Measurements from ENCODE around the gene SLC22A3. TPM values are rescaled to one million over a fixed set of nuclear protein-coding genes. Genes with fewer than 3 reads are reported as not detected.

SLC22A3 gene
- total and polyA plus RNA-seq, 2 donors (not counting 1 experiment from before 2014, with no cell fraction given) = not detected

- WGBS (ENCODE audit: insufficient coverage) = 17% methylated on average over 23 of the region's 23 CpGs
- H3K27ac Mint-ChIP-seq = no peak overlapping the region
- H3K4me1 ChIP-seq (ENCODE audit: control insufficient read depth in 2 of 2, insufficient read depth in 2 of 2, low read length in 2 of 2) = no peaks in the 10 kb centered on the region
- H4K20me1 ChIP-seq (ENCODE audit: control insufficient read depth, insufficient read depth, low read length, poor library complexity, severe bottlenecking) = no peaks in the 10 kb centered on the region
- H3K4me3 ChIP-seq (ENCODE audit: control extremely low read depth in 1 of 5, extremely low read depth in 1 of 5, insufficient read depth in 1 of 5, low read depth in 2 of 5, low read length in 4 of 5) = no peak overlapping the region
- ATAC-seq (ENCODE audit: low read depth) = no peak
- H3K9me3 ChIP-seq (ENCODE audit: control extremely low read depth in 1 of 3, control insufficient read depth in 2 of 3, insufficient read depth in 1 of 3, low read length in 2 of 3) = no peaks in the 10 kb centered on the region
- H2AFZ ChIP-seq (ENCODE audit: insufficient read depth, low read depth, low read length, poor library complexity, severe bottlenecking) = no peak overlapping the region
- no peaks in the 10 kb centered on the region for H3K9me3 Mint-ChIP-seq (ENCODE audit: insufficient read depth)
- no peak overlapping the region for H3K4me2 ChIP-seq (replicated peaks; ENCODE audit: low read depth, low read length, poor library complexity, severe bottlenecking)
- no peak overlapping the region for H3K9ac ChIP-seq (ENCODE audit: low read length)
- CTCF ChIA-PET = no interaction called here
- TF ChIP-seq EZH2 (IDR thresholded peaks at IDR 0.05; ENCODE audit: borderline replicate concordance, insufficient read depth, low read depth, low read length, poor library complexity, severe bottlenecking) (no peak), CTCF (IDR thresholded peaks at IDR 0.05) (no peak)
- no peak for DNase-seq
- H3K4me1 Mint-ChIP-seq = peaks cover 3% of the 10 kb centered on the region
- POLR2A ChIA-PET = no interaction called here
- no peaks in the 10 kb centered on the region for H3K36me3 ChIP-seq (replicated peaks in 1 of 2; ENCODE audit: control extremely low read depth in 1 of 2, control insufficient read depth in 1 of 2, extremely low read depth in 1 of 2, insufficient read depth in 2 of 2, low read length in 1 of 2)
- no peak overlapping the region for H3K4me3 Mint-ChIP-seq
- no peak overlapping the region for H3K27ac ChIP-seq (ENCODE audit: low read length in 2 of 2)
- peaks cover 0 to 18% (median 3%) of the 10 kb centered on the region in 4 experiments for H3K27me3 ChIP-seq (replicated peaks in 1 of 4; ENCODE audit: control extremely low read depth in 1 of 4, control insufficient read depth in 3 of 4, insufficient read depth in 4 of 4, low read length in 3 of 4)
- intact Hi-C loops (cut with micrococcal nuclease) = no loop called here
- H3K27me3 Mint-ChIP-seq = peaks cover 44% of the 10 kb centered on the region
- H3K79me2 ChIP-seq (ENCODE audit: control insufficient read depth, insufficient read depth, low read length) = no peaks in the 10 kb centered on the region
Measured at GRCh38 chr6:160349020-160349441, 853 bp downstream of the SLC22A3 start.

GRCh38 chr6:160349814-160350350, 1.7 kb downstream of the SLC22A3 start:
- H3K36me3 ChIP-seq (replicated peaks in 1 of 2; ENCODE audit: control extremely low read depth in 1 of 2, control insufficient read depth in 1 of 2, extremely low read depth in 1 of 2, insufficient read depth in 2 of 2, low read length in 1 of 2) = no peaks in the 10 kb centered on the region
- H3K9me3 ChIP-seq (ENCODE audit: control extremely low read depth in 1 of 3, control insufficient read depth in 2 of 3, insufficient read depth in 1 of 3, low read length in 2 of 3) = no peaks in the 10 kb centered on the region
- H3K27me3 Mint-ChIP-seq = peaks cover 41% of the 10 kb centered on the region
- 89% methylated on average over 10 of the region's 11 CpGs for WGBS (ENCODE audit: insufficient coverage)
- H3K4me3 Mint-ChIP-seq = no peak overlapping the region
- ChIA-PET POLR2A (no interaction called here), CTCF (no interaction called here)
- no peaks in the 10 kb centered on the region for H3K9me3 Mint-ChIP-seq (ENCODE audit: insufficient read depth)
- H3K27ac ChIP-seq (ENCODE audit: low read length in 2 of 2) = no peak overlapping the region
- H3K4me3 ChIP-seq (ENCODE audit: control extremely low read depth in 1 of 5, extremely low read depth in 1 of 5, insufficient read depth in 1 of 5, low read depth in 2 of 5, low read length in 4 of 5) = no peak overlapping the region
- no peak overlapping the region for H3K27ac Mint-ChIP-seq
- intact Hi-C loops (cut with micrococcal nuclease) = no loop called here
- no peak for ATAC-seq (ENCODE audit: low read depth)
- peaks cover 3% of the 10 kb centered on the region for H3K4me1 Mint-ChIP-seq
- no peaks in the 10 kb centered on the region for H4K20me1 ChIP-seq (ENCODE audit: control insufficient read depth, insufficient read depth, low read length, poor library complexity, severe bottlenecking)
- DNase-seq = no peak
- H3K4me2 ChIP-seq (replicated peaks; ENCODE audit: low read depth, low read length, poor library complexity, severe bottlenecking) = no peak overlapping the region
- no peaks in the 10 kb centered on the region for H3K79me2 ChIP-seq (ENCODE audit: control insufficient read depth, insufficient read depth, low read length)
- no peak overlapping the region for H2AFZ ChIP-seq (ENCODE audit: insufficient read depth, low read depth, low read length, poor library complexity, severe bottlenecking)
- H3K9ac ChIP-seq (ENCODE audit: low read length) = no peak overlapping the region
- peaks cover 0 to 18% (median 3%) of the 10 kb centered on the region in 4 experiments for H3K27me3 ChIP-seq (replicated peaks in 1 of 4; ENCODE audit: control extremely low read depth in 1 of 4, control insufficient read depth in 3 of 4, insufficient read depth in 4 of 4, low read length in 3 of 4)
- H3K4me1 ChIP-seq (ENCODE audit: control insufficient read depth in 2 of 2, insufficient read depth in 2 of 2, low read length in 2 of 2) = no peaks in the 10 kb centered on the region
- no peak for TF ChIP-seq CTCF (IDR thresholded peaks at IDR 0.05)
- TF ChIP-seq EZH2 (IDR thresholded peaks at IDR 0.05; ENCODE audit: borderline replicate concordance, insufficient read depth, low read depth, low read length, poor library complexity, severe bottlenecking) = no peak
